Tibial nerve (tissue), 4 donors: ENCODE data around the gene NACC1. TPM values are rescaled to one million over a fixed set of nuclear protein-coding genes. Genes with fewer than 3 reads are reported as not detected.
A peak's percentile ranks its signal among the peaks of the same experiment; 100 is the strongest.

Experiments
- DNase-seq, 2 donors: peaks; one replicate each; pipeline ENCODE4 v3.0.0-alpha.2; 2019; ENCODE audit warnings: low spot score in 2 of 2
- H3K27ac ChIP-seq, 4 donors: fragments of 200-600 bp; sonication (generic) in 3 of 4; one replicate each; pipeline ENCODE4 v1.5.1; 2017 to 2019; ENCODE audit warnings: mild to moderate bottlenecking in 1 of 4
- H3K27me3 ChIP-seq, 2 donors: fragments of 200-600 bp; sonication (generic) in 1 of 2; one replicate each; pipeline versions ENCODE4 v1.5.1 to v1.6.0; 2017 to 2019
- H3K36me3 ChIP-seq, 3 donors: fragments of 200-600 bp; sonication (generic); one replicate each; pipeline ENCODE4 v1.5.1; 2018 to 2019
- H3K4me1 ChIP-seq, 4 donors: fragments of 200-600 bp; sonication (generic) in 3 of 4; one replicate each; pipeline ENCODE4 v1.5.1; 2017 to 2019
- H3K4me3 ChIP-seq, 4 donors: fragments of 200-600 bp; sonication (generic) in 3 of 4; one replicate each; pipeline ENCODE4 v1.5.1; 2017 to 2019; ENCODE audit warnings: mild to moderate bottlenecking in 1 of 4, moderate library complexity in 1 of 4
- H3K9me3 ChIP-seq, 4 donors: fragments of 200-600 bp; sonication (generic) in 3 of 4; one replicate each; pipeline ENCODE4 v1.5.1; 2017 to 2019
- CTCF ChIP-seq, 5 experiments: fragments of 200-600 bp in 3 of 5; fragments of 450-650 bp in 2 of 5; sonication (generic) in 3 of 5; IDR thresholded peaks; one replicate each; pipeline ENCODE4 v1.5.1; 2016 to 2019; ENCODE audit warnings: antibody characterized with exemption in 5 of 5, mild to moderate bottlenecking in 3 of 5, moderate library complexity in 2 of 5
- EP300 ChIP-seq, 2 donors: sonication (generic); formaldehyde crosslinking; IDR thresholded peaks; one replicate each; pipeline ENCODE4 v1.6.1; 2017; ENCODE audit warnings: antibody characterized with exemption in 2 of 2, mild to moderate bottlenecking in 1 of 2
- POLR2A ChIP-seq, 2 donors: fragments of 450-650 bp; IDR thresholded peaks; one replicate each; pipeline ENCODE4 v1.6.1; 2017; ENCODE audit warnings: antibody characterized with exemption in 2 of 2, mild to moderate bottlenecking in 2 of 2, moderate library complexity in 2 of 2
- WGBS, 2 donors: methylation state at CpG; one replicate each; pipeline ENCODE4 v1.1.5; 2018; 5-methylcytosine and 5-hydroxymethylcytosine counted together
- total RNA-seq, 4 donors: library from RNA; depleted of rRNA; stranded (reverse); fragments of >200 nt; gene quantifications; one replicate each; pipeline ENCODE4 v1.1.0, GENCODE V29; 2016

Gene NACC1
- total RNA-seq, 4 donors from 2014 or later, result 15.3 to 37.1 (median 25.8) TPM

DNA sequence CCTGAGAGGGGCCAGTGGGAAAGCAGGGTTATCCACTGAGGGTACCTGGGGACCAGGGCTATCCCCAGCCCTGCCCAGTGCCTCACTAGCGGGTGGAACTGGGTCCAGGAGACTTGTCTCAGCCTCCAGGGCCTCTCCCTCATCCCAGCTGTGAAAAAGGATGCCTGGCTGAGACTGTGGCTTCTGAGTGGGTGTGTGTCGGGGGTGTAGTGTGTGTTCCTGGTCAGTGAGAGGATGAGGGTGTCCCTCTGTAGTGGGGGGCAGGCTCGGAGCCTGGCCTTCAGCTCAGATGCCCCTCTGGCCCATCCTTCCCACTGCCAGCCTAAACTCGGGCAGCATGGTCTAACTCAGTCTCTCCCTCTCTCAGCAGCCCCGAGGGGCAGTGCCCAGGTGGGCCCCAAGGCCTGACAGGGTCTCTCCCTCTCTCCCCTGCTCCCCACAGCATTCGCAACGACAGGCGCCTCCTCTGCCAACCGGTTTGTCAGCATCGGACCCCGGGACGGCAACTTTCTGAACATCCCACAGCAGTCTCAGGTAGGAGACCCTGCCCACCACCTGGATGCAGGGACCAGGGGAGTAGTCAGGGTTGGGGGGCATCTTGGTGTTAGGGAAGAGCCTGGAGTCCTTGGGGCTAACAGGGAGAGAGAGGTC lies 28.1 kb upstream of the NACC1 start:
- TF ChIP-seq POLR2A (IDR thresholded peaks at IDR 0.05) (no peak), EP300 (IDR thresholded peaks at IDR 0.05) (no peak), CTCF (IDR thresholded peaks at IDR 0.05) (no peak)
- Histone ChIP-seq H3K36me3 (peaks cover 0 to 47% (median 0%) of the 10 kb centered on the region in 3 donors), H3K4me3 (no peak overlapping the region), H3K9me3 (no peaks in the 10 kb centered on the region), H3K4me1 (peaks cover 0 to 72% (median 48%) of the 10 kb centered on the region in 4 donors), H3K27me3 (no peaks in the 10 kb centered on the region), H3K27ac (peak overlapping the region in 3 of 4 donors; percentile 21 to 88 (median 88))
- no peak for DNase-seq
- WGBS, 2 donors, result 71 to 78% methylated on average over 11 to 12 of the region's 12 CpGs

DNA sequence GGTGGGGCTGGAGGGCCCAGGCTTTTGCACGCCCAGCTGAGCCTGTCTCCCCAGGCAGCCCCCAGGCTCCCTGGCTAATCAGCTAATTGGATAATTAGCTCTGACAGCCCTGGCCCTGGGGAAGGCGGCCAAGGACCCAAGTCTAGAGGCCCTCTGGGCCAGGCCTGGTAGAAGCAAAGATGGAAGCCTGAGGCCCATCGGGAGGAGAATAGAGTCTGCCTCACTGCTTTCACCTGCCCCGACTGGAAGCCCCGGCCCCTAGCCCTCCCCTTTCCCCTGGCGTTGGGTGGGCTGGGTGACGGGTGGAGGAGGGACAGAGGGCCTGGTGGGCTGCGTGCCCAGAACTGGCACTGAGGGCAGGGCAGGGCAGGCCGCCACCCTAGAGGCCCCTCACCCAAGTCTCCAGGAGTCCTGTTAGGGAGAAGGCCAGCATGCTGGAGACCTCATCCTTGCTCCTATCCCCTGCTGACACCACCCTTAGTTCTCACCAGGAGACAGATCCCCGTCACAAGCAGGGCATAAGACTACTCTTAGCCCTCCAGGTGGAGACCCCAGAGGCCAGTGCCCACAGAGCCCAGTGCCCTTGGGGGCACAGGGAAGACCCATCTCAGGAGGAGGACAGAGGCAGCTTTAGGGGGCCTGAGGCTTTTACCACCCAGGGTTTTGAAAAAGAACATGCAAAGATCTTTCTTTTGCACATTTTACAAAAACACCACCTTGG lies 27.4 kb upstream of the NACC1 start:
- Histone ChIP-seq H3K36me3 (peaks cover 0 to 48% (median 0%) of the 10 kb centered on the region in 3 donors), H3K4me1 (peaks cover 0 to 73% (median 55%) of the 10 kb centered on the region in 4 donors)
- WGBS, 2 donors, result 55 to 62% methylated on average over 6 of the region's 10 CpGs

GRCh38 chr19:13091400-13092157 lies 26.5 kb upstream of the NACC1 start:
- H3K27me3 ChIP-seq, result no peaks in the 10 kb centered on the region
- H3K36me3 ChIP-seq, result peaks cover 0 to 40% (median 0%) of the 10 kb centered on the region in 3 donors
- no peak overlapping the region for H3K4me3 ChIP-seq
- WGBS, 2 donors, result 14 to 32% methylated on average over 25 of the region's 25 CpGs
- H3K9me3 ChIP-seq, result no peaks in the 10 kb centered on the region
- peak in 1 of 2 donors; percentile 61 for DNase-seq
- TF ChIP-seq EP300 (IDR thresholded peaks at IDR 0.05) (peak in 1 of 2 donors; percentile 70), POLR2A (IDR thresholded peaks at IDR 0.05) (no peak), CTCF (IDR thresholded peaks at IDR 0.05) (peak in 1 of 5 experiments; percentile 31)
- peaks cover 0 to 79% (median 62%) of the 10 kb centered on the region in 4 donors for H3K4me1 ChIP-seq
- H3K27ac ChIP-seq, result peak overlapping the region; percentile 43 to 88 (median 82)

More for the DNA sequence above, 27.4 kb upstream of the NACC1 start:
- DNase-seq, result no peak
- Histone ChIP-seq H3K9me3 (no peaks in the 10 kb centered on the region), H3K4me3 (no peak overlapping the region), H3K27me3 (no peaks in the 10 kb centered on the region), H3K27ac (peak overlapping the region; percentile 17 to 88 (median 54))
- TF ChIP-seq CTCF (IDR thresholded peaks at IDR 0.05), result no peak
- TF ChIP-seq EP300 (IDR thresholded peaks at IDR 0.05), result no peak
- TF ChIP-seq POLR2A (IDR thresholded peaks at IDR 0.05), result no peak

GRCh38 chr19:13092158-13092543 lies 25.9 kb upstream of the NACC1 start:
- H3K27ac ChIP-seq, result peak overlapping the region; percentile 43 to 88 (median 82)
- no peaks in the 10 kb centered on the region for H3K27me3 ChIP-seq
- DNase-seq, result no peak
- no peak for TF ChIP-seq CTCF (IDR thresholded peaks at IDR 0.05)
- TF ChIP-seq POLR2A (IDR thresholded peaks at IDR 0.05), result no peak
- TF ChIP-seq EP300 (IDR thresholded peaks at IDR 0.05), result no peak
- no peak overlapping the region for H3K4me3 ChIP-seq
- 31 to 45% methylated on average over 2 of the region's 2 CpGs for WGBS, 2 donors
- H3K4me1 ChIP-seq, result peaks cover 0 to 83% (median 64%) of the 10 kb centered on the region in 4 donors
- H3K36me3 ChIP-seq, result peaks cover 0 to 36% (median 0%) of the 10 kb centered on the region in 3 donors
- H3K9me3 ChIP-seq, result no peaks in the 10 kb centered on the region
